IMR-90 (cell line): ENCODE measurements around the gene PLD1. TPM values are rescaled to one million over a fixed set of nuclear protein-coding genes. Genes with fewer than 3 reads are reported as not detected.
A peak's percentile ranks its signal among the peaks of the same experiment; 100 is the strongest.

Source experiments
- ATAC-seq: fragments of 200-7000 bp; cut with Tn5 transposase; 2 replicates; pipeline ENCODE4 v1.9.1; 2020; ENCODE audit warnings: low read depth, mild to moderate bottlenecking, moderate library complexity
- BruUV-seq: library from RNA; stranded (reverse); fragments of 400-500 nt; replicated peaks from 2 replicates; lab custom pipeline; 2021; lab: Mats Ljungman, UMichigan
- CTCF ChIA-PET: fragments of 300-600 bp; formaldehyde crosslinking; extraction: SDS; loops from one replicate; lab custom pipeline; 2021; ENCODE audit warnings: antibody characterized with exemption; lab: Yijun Ruan, JAX
- POLR2A ChIA-PET: fragments of 300-600 bp; sonication (Branson Sonifier 250); formaldehyde crosslinking; loops from one replicate; lab custom pipeline; 2022; ENCODE audit warnings: antibody characterized with exemption; ENCODE audit not compliant: unreplicated experiment; lab: Charles Lee
- DNase-seq: peaks from one replicate; pipeline ENCODE4 v3.0.0; 2013
- H2AFZ ChIP-seq: replicated peaks from 2 replicates; pipeline ENCODE3; 2013; ENCODE audit warnings: low read length, mild to moderate bottlenecking; ENCODE audit not compliant: poor library complexity
- H2AK5ac ChIP-seq: 2 replicates; pipeline ENCODE4 v1.6.1; 2013; ENCODE audit warnings: low read depth, low read length, inconsistent platforms
- H2AK9ac ChIP-seq: replicated peaks from 2 replicates; pipeline ENCODE3; 2013; ENCODE audit warnings: mild to moderate bottlenecking, low read depth, low read length, moderate library complexity; ENCODE audit not compliant: poor library complexity
- H2BK120ac ChIP-seq: 2 replicates; pipeline ENCODE4 v1.6.1; 2013; ENCODE audit warnings: low read depth, low read length, inconsistent platforms
- H2BK15ac ChIP-seq: 3 replicates; pipeline ENCODE4 v1.6.1; 2013; ENCODE audit warnings: low read depth, low read length, inconsistent platforms
- H2BK20ac ChIP-seq: 2 replicates; pipeline ENCODE4 v1.6.1; 2013; ENCODE audit warnings: low read depth, mild to moderate bottlenecking, inconsistent platforms, low read length, moderate library complexity
- H2BK5ac ChIP-seq: 2 replicates; pipeline ENCODE4 v1.6.1; 2013; ENCODE audit warnings: mild to moderate bottlenecking, low read depth, low read length, inconsistent platforms; ENCODE audit not compliant: poor library complexity, severe bottlenecking
- H3K14ac ChIP-seq: replicated peaks from 2 replicates; pipeline ENCODE4 v1.6.1; 2013; ENCODE audit warnings: low read depth, low read length, inconsistent platforms
- H3K18ac ChIP-seq: 2 replicates; pipeline ENCODE4 v1.6.1; 2013; ENCODE audit warnings: low read depth, low read length, control low read depth
- H3K23ac ChIP-seq: 2 replicates; pipeline ENCODE4 v1.6.1; 2013; ENCODE audit warnings: low read depth, low read length, inconsistent platforms
- H3K27ac ChIP-seq: 2 replicates; pipeline ENCODE4 v1.5.1; 2013; ENCODE audit warnings: mild to moderate bottlenecking, control low read depth, low read length; ENCODE audit not compliant: insufficient read depth
- H3K27me3 ChIP-seq: 2 replicates; pipeline ENCODE4 v1.6.1; 2013; ENCODE audit warnings: low read length; ENCODE audit not compliant: control insufficient read depth, insufficient read depth
- H3K36me3 ChIP-seq: 2 replicates; pipeline ENCODE4 v1.6.1; 2013; ENCODE audit warnings: low read length, mixed read lengths; ENCODE audit not compliant: control insufficient read depth, insufficient read depth
- H3K4ac ChIP-seq: 2 replicates; pipeline ENCODE4 v1.6.1; 2013; ENCODE audit warnings: low read depth, low read length, inconsistent platforms
- H3K4me1 ChIP-seq: 2 replicates; pipeline ENCODE4 v1.6.1; 2013; ENCODE audit warnings: low read length, mixed read lengths; ENCODE audit not compliant: control insufficient read depth, insufficient read depth
- H3K4me2 ChIP-seq: 2 replicates; pipeline ENCODE4 v1.6.1; 2013; ENCODE audit warnings: low read depth, mild to moderate bottlenecking, control low read depth, low read length, moderate library complexity
- H3K4me3 ChIP-seq: 2 replicates; pipeline ENCODE4 v1.5.1; 2013; ENCODE audit warnings: low read depth, mild to moderate bottlenecking, control low read depth, low read length, moderate library complexity; ENCODE audit not compliant: insufficient read depth
- H3K56ac ChIP-seq: 2 replicates; pipeline ENCODE4 v1.6.1; 2013; ENCODE audit warnings: low read length, inconsistent platforms; ENCODE audit not compliant: insufficient read depth; ENCODE audit errors: extremely low read depth
- H3K79me1 ChIP-seq, 2 experiments: 2 replicates each; pipeline ENCODE4 v1.6.1; 2013; ENCODE audit warnings: low read length in 2 of 2, inconsistent platforms in 1 of 2, low read depth in 1 of 2
- H3K9ac ChIP-seq: 2 replicates; pipeline ENCODE4 v1.6.1; 2013; ENCODE audit warnings: low read depth, low read length, control low read depth
- H3K9me1 ChIP-seq: 2 replicates; pipeline ENCODE4 v1.6.1; 2013; ENCODE audit warnings: low read length, inconsistent platforms; ENCODE audit not compliant: insufficient read depth
- H3K9me3 ChIP-seq: 2 replicates; pipeline ENCODE4 v1.6.1; 2013; ENCODE audit warnings: low read length; ENCODE audit not compliant: control insufficient read depth, insufficient read depth
- H4K20me1 ChIP-seq: 2 replicates; pipeline ENCODE4 v1.6.1; 2013; ENCODE audit warnings: low read length, inconsistent platforms; ENCODE audit not compliant: insufficient read depth
- H4K5ac ChIP-seq: 2 replicates; pipeline ENCODE4 v1.6.1; 2013; ENCODE audit warnings: mild to moderate bottlenecking, low read depth, low read length, control low read depth
- H4K8ac ChIP-seq, 2 experiments: 2 replicates each; pipeline ENCODE4 v1.6.1; 2013; ENCODE audit warnings: low read depth in 2 of 2, low read length in 2 of 2, control low read depth in 1 of 2, inconsistent platforms in 1 of 2
- H4K91ac ChIP-seq: 2 replicates; pipeline ENCODE4 v1.6.1; 2013; ENCODE audit warnings: low read depth, low read length, inconsistent platforms; ENCODE audit not compliant: insufficient read depth
- BHLHE40 ChIP-seq: fragments of 150-350 bp; IDR thresholded peaks from 2 replicates; pipeline ENCODE4 v1.6.1; 2016; ENCODE audit warnings: mild to moderate bottlenecking, low read depth, low read length
- CEBPB ChIP-seq: IDR thresholded peaks from 2 replicates; pipeline ENCODE4 v1.6.1; 2012; ENCODE audit warnings: low read depth, low read length, improper control_type of control experiment
- CHD1 ChIP-seq: IDR thresholded peaks from 2 replicates; pipeline ENCODE4 v1.6.1; 2012; ENCODE audit warnings: low read depth, low read length, improper control_type of control experiment
- FOS ChIP-seq: fragments of 150-350 bp; IDR thresholded peaks from 2 replicates; pipeline ENCODE4 v1.6.1; 2016; ENCODE audit warnings: low read depth, low read length
- MAFK ChIP-seq: IDR thresholded peaks from 2 replicates; pipeline ENCODE4 v1.6.1; 2012; ENCODE audit warnings: low read depth, low read length, improper control_type of control experiment
- MAZ ChIP-seq: IDR thresholded peaks from 2 replicates; pipeline ENCODE4 v1.6.1; 2012; ENCODE audit warnings: low read depth, mild to moderate bottlenecking, low read length, improper control_type of control experiment, moderate library complexity, borderline replicate concordance
- MXI1 ChIP-seq: IDR thresholded peaks from 2 replicates; pipeline ENCODE4 v1.6.1; 2012; ENCODE audit warnings: low read depth, mild to moderate bottlenecking, low read length, moderate library complexity, borderline replicate concordance
- NFE2L2 ChIP-seq: fragments of 150-350 bp; IDR thresholded peaks from 2 replicates; pipeline ENCODE4 v1.6.1; 2016; ENCODE audit warnings: low read depth, mild to moderate bottlenecking, low read length
- POLR2A ChIP-seq: IDR thresholded peaks from 2 replicates; pipeline ENCODE4 v1.6.1; 2012; ENCODE audit warnings: mild to moderate bottlenecking, low read depth, low read length
- RCOR1 ChIP-seq: IDR thresholded peaks from 2 replicates; pipeline ENCODE4 v1.6.1; 2012; ENCODE audit warnings: mild to moderate bottlenecking, low read length, improper control_type of control experiment; ENCODE audit not compliant: insufficient replicate concordance
- RFX5 ChIP-seq: IDR thresholded peaks from 2 replicates; pipeline ENCODE4 v1.8.0; 2012; ENCODE audit warnings: low read depth, mild to moderate bottlenecking, low read length, moderate library complexity
- SMC3 ChIP-seq: fragments of 150-350 bp; IDR thresholded peaks from 2 replicates; pipeline ENCODE4 v1.6.1; 2016; ENCODE audit warnings: low read depth, mild to moderate bottlenecking, antibody characterized with exemption, low read length, moderate library complexity
- USF2 ChIP-seq: fragments of 150-350 bp; IDR thresholded peaks from 2 replicates; pipeline ENCODE4 v1.6.1; 2017; ENCODE audit warnings: mild to moderate bottlenecking, antibody characterized with exemption, low read length, low read depth
- WGBS, 2 experiments: methylation state at CpG; one replicate each; pipeline versions ENCODE4 v1.1.5 to v1.1.7; 2013; ENCODE audit warnings: missing lambda C conversion rate in 2 of 2; ENCODE audit not compliant: insufficient read length in 1 of 2; ENCODE audit errors: extremely low coverage in 2 of 2; 5-methylcytosine and 5-hydroxymethylcytosine counted together
- dilution Hi-C: fragments of 300-500 bp; cut with HindIII; formaldehyde crosslinking; loops from one replicate; pipeline ENCODE4 v1.14.3; 2018; ENCODE audit warnings: low sequenced_read_pairs; ENCODE audit not compliant: unreplicated experiment
- in situ Hi-C: fragments of 300-500 bp; cut with MboI; formaldehyde crosslinking; loops from 3 replicates; pipeline ENCODE4 v1.14.3; 2019; ENCODE audit warnings: low sequenced_read_pairs, inconsistent platforms, mixed read lengths
- intact Hi-C: fragments of 100-400 bp; cut with micrococcal nuclease; formaldehyde crosslinking; loops from 2 replicates; pipeline ENCODE4 v1.10.0; 2022
- polyA plus RNA-seq, 3 experiments: library from polyadenylated mRNA; depleted of rRNA; stranded (reverse); fragments of >200 nt; gene quantifications; 2 replicates each; pipeline ENCODE4 v1.2.3, GENCODE V29; 2012; ENCODE audit warnings: low replicate concordance in 1 of 3
- total RNA-seq: library from RNA; depleted of rRNA; stranded (reverse); fragments of >200 nt; gene quantifications from 2 replicates; pipeline ENCODE4 v1.2.3, GENCODE V29; 2012
- TF ChIP-seq, protein P1 (sequence below): fragments of 150-350 bp; IDR thresholded peaks from 2 replicates; pipeline ENCODE4 v1.6.1; 2016; ENCODE audit warnings: low read depth, mild to moderate bottlenecking, low read length, moderate library complexity, borderline replicate concordance

PLD1 gene
- total and polyA plus RNA-seq, 2 of the 4 experiments (the other 2 are of a cell fraction): 3.3 to 9.7 TPM

GRCh38 chr3:171782617-171783016 lies 27.7 kb downstream of the PLD1 start:
- in situ Hi-C loops: no loop called here
- ChIA-PET POLR2A (no interaction called here), CTCF (no interaction called here)
- ATAC-seq (no peak), DNase-seq (no peak)
- no peak for TF ChIP-seq MXI1
- no peak for TF ChIP-seq MAFK
- TF ChIP-seq RFX5: no peak
- TF ChIP-seq NFE2L2: no peak
- TF ChIP-seq MAZ: no peak
- no peak for TF ChIP-seq SMC3
- TF ChIP-seq POLR2A: no peak
- no peak for TF ChIP-seq USF2
- no peak for TF ChIP-seq RCOR1
- TF ChIP-seq CEBPB: no peak
- TF ChIP-seq, protein P1, sequence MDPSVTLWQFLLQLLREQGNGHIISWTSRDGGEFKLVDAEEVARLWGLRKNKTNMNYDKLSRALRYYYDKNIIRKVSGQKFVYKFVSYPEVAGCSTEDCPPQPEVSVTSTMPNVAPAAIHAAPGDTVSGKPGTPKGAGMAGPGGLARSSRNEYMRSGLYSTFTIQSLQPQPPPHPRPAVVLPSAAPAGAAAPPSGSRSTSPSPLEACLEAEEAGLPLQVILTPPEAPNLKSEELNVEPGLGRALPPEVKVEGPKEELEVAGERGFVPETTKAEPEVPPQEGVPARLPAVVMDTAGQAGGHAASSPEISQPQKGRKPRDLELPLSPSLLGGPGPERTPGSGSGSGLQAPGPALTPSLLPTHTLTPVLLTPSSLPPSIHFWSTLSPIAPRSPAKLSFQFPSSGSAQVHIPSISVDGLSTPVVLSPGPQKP: no peak
- no peak for TF ChIP-seq FOS
- TF ChIP-seq BHLHE40: no peak
- TF ChIP-seq CHD1: no peak
- Histone ChIP-seq H2BK5ac (peak overlapping the region; percentile 94), H2BK120ac (peak overlapping the region; percentile 47), H2AFZ (no peak overlapping the region), H3K4me1 (peaks cover 8% of the 10 kb centered on the region), H4K20me1 (peaks cover 3% of the 10 kb centered on the region; the same call in 1 of the 2 replicates), H3K9me1 (peaks cover 3% of the 10 kb centered on the region; the same call in 1 of the 2 replicates), H2BK15ac (peak overlapping the region; percentile 65; the same call in 1 of the 3 replicates), H3K14ac (peak overlapping the region; percentile 70), H3K9me3 (peaks cover 4% of the 10 kb centered on the region; the same call in 1 of the 2 replicates), H4K91ac (peak overlapping the region; percentile 53; the same call in 1 of the 2 replicates), H3K79me1 (peaks cover 4 to 15% of the 10 kb centered on the region in 2 experiments), H3K4me2 (no peak overlapping the region), H3K56ac (no peak overlapping the region), H3K23ac (0 out of 2 replicates have a peak overlapping the region, but pooled peaks have one; percentile 56), H4K8ac (peak overlapping the region in 1 of 2 experiments; percentile 56; a peak in 2 of 4 replicates), H3K9ac (no peak overlapping the region), H3K18ac (peak overlapping the region; percentile 53; the same call in 1 of the 2 replicates), H3K36me3 (no peaks in the 10 kb centered on the region), H3K4me3 (no peak overlapping the region), H2AK9ac (no peak overlapping the region), H3K27ac (no peak overlapping the region), H4K5ac (no peak overlapping the region), H2AK5ac (peak overlapping the region; percentile 89; the same call in 1 of the 2 replicates), H3K27me3 (no peaks in the 10 kb centered on the region), H2BK20ac (peak overlapping the region; percentile 82), H3K4ac (peak overlapping the region; percentile 67)
- BruUV-seq: no TSS peak
- dilution Hi-C loops: no loop called here
- no CpG with 5 or more reads among the region's 1 CpG for WGBS, 2 experiments
- intact Hi-C loops: loop anchor here (5.0 kb wide), 1 partner anchor 50 kb away; no protein-coding TSS in a partner anchor
